Mesenchymal stem cell (in vitro differentiated cells and primary cell): Measurements from ENCODE around the gene ARG2.
A peak's percentile ranks its signal among the peaks of the same experiment; 100 is the strongest.
"Not testable (repeated sequence)": the region's sequence is repeated elsewhere in the genome, so short reads cannot be mapped to it uniquely, and the experiment has no call there.

Experiments used
- DNase-seq: peaks from one replicate; pipeline ENCODE4 v3.0.0-alpha.2; 2013
- H2AFZ ChIP-seq: one replicate; pipeline ENCODE4 v1.6.1; 2013; ENCODE audit warnings: low read depth, mild to moderate bottlenecking, control low read depth, inconsistent platforms, low read length, moderate library complexity
- H2AK5ac ChIP-seq: 2 replicates; pipeline ENCODE4 v1.6.1; 2013; ENCODE audit warnings: low read length, moderate library complexity, mild to moderate bottlenecking, inconsistent platforms; ENCODE audit not compliant: severe bottlenecking
- H2BK120ac ChIP-seq: one replicate; pipeline ENCODE4 v1.6.1; 2013; ENCODE audit warnings: low read depth, mild to moderate bottlenecking, inconsistent platforms, low read length, moderate library complexity
- H2BK12ac ChIP-seq, 2 experiments: one replicate each; pipeline ENCODE4 v1.6.1; 2013; ENCODE audit warnings: inconsistent platforms in 2 of 2, low read length in 2 of 2, mild to moderate bottlenecking in 2 of 2, moderate library complexity in 2 of 2, control low read depth in 1 of 2
- H2BK15ac ChIP-seq: one replicate; pipeline ENCODE4 v1.6.1; 2013; ENCODE audit warnings: mild to moderate bottlenecking, low read depth, inconsistent platforms; ENCODE audit not compliant: poor library complexity, severe bottlenecking
- H2BK5ac ChIP-seq: 2 replicates; pipeline ENCODE4 v1.6.1; 2013; ENCODE audit warnings: low read depth, mild to moderate bottlenecking, low read length, control low read depth, inconsistent platforms; ENCODE audit not compliant: poor library complexity, severe bottlenecking
- H3K14ac ChIP-seq, 2 experiments: one replicate each; pipeline ENCODE4 v1.6.1; 2013; ENCODE audit warnings: inconsistent platforms in 2 of 2, low read length in 2 of 2, control low read depth in 1 of 2, mild to moderate bottlenecking in 1 of 2, moderate library complexity in 1 of 2
- H3K18ac ChIP-seq, 2 experiments: one replicate each; pipeline ENCODE4 v1.6.1; 2013; ENCODE audit warnings: inconsistent platforms in 2 of 2, low read length in 2 of 2, control low read depth in 1 of 2, low read depth in 1 of 2, mild to moderate bottlenecking in 1 of 2
- H3K23ac ChIP-seq, 2 experiments: one replicate each; pipeline ENCODE4 v1.6.1; 2013; ENCODE audit warnings: inconsistent platforms in 2 of 2, low read length in 2 of 2, mild to moderate bottlenecking in 2 of 2, moderate library complexity in 2 of 2, control low read depth in 1 of 2
- H3K27ac ChIP-seq: 2 replicates; pipeline ENCODE4 v1.5.1; 2013; ENCODE audit warnings: mild to moderate bottlenecking, moderate library complexity, low read length, control low read depth, inconsistent platforms; ENCODE audit not compliant: poor library complexity, severe bottlenecking
- H3K27me3 ChIP-seq, 2 experiments: 2 replicates each; pipeline versions ENCODE4 v1.6.1 to v1.7.0; 2013; ENCODE audit warnings: low read length in 2 of 2, mild to moderate bottlenecking in 2 of 2, moderate library complexity in 2 of 2, control low read depth in 1 of 2, inconsistent platforms in 1 of 2; ENCODE audit not compliant: control insufficient read depth in 1 of 2, insufficient read depth in 1 of 2
- H3K36me3 ChIP-seq, 2 experiments: 2 replicates each; pipeline versions ENCODE4 v1.6.1 to v1.7.0; 2013; ENCODE audit warnings: low read length in 2 of 2, control low read depth in 1 of 2, inconsistent platforms in 1 of 2, low read depth in 1 of 2, mild to moderate bottlenecking in 1 of 2; ENCODE audit not compliant: insufficient read depth in 2 of 2, control insufficient read depth in 1 of 2
- H3K4ac ChIP-seq, 2 experiments: one replicate each; pipeline ENCODE4 v1.6.1; 2013; ENCODE audit warnings: inconsistent platforms in 2 of 2, low read length in 2 of 2, mild to moderate bottlenecking in 2 of 2, moderate library complexity in 2 of 2, control low read depth in 1 of 2, low read depth in 1 of 2
- H3K4me1 ChIP-seq: 2 replicates; pipeline ENCODE4 v1.6.1; 2013; ENCODE audit warnings: low read depth, low read length, control low read depth; ENCODE audit not compliant: control insufficient read depth, insufficient read depth
- H3K4me2 ChIP-seq: 2 replicates; pipeline ENCODE4 v1.6.1; 2013; ENCODE audit warnings: low read length, mild to moderate bottlenecking, inconsistent platforms; ENCODE audit not compliant: poor library complexity, severe bottlenecking
- H3K4me3 ChIP-seq, 2 experiments: 2 replicates each; pipeline versions ENCODE4 v1.5.1 to v1.7.0; 2013; ENCODE audit warnings: low read length in 2 of 2, mild to moderate bottlenecking in 2 of 2, control low read depth in 1 of 2, low read depth in 1 of 2; ENCODE audit not compliant: insufficient read depth in 1 of 2
- H3K79me1 ChIP-seq: replicated peaks from 2 replicates; pipeline ENCODE4 v1.6.1; 2013; ENCODE audit warnings: mild to moderate bottlenecking, control low read depth, low read length, inconsistent platforms; ENCODE audit not compliant: poor library complexity, severe bottlenecking
- H3K9ac ChIP-seq: 2 replicates; pipeline ENCODE4 v1.7.0; 2013; ENCODE audit warnings: mild to moderate bottlenecking, low read length, moderate library complexity
- H3K9me3 ChIP-seq: 2 replicates; pipeline ENCODE4 v1.7.0; 2013; ENCODE audit warnings: mild to moderate bottlenecking, low read length; ENCODE audit not compliant: control insufficient read depth
- H4K8ac ChIP-seq: one replicate; pipeline ENCODE4 v1.6.1; 2013; ENCODE audit warnings: inconsistent platforms, mild to moderate bottlenecking, low read length, moderate library complexity
- H4K91ac ChIP-seq: one replicate; pipeline ENCODE4 v1.6.1; 2013; ENCODE audit warnings: mild to moderate bottlenecking, low read length, inconsistent platforms
- WGBS: methylation state at CpG from one replicate; pipeline ENCODE4 v1.1.7; 2013; ENCODE audit warnings: mixed read lengths; 5-methylcytosine and 5-hydroxymethylcytosine counted together

ARG2 gene

GRCh38 chr14:67589204-67589770 is 30.4 kb upstream of the ARG2 start:
- H2BK120ac ChIP-seq, result no peak overlapping the region
- no peaks in the 10 kb centered on the region for H3K4me1 ChIP-seq
- no peak overlapping the region for H2BK5ac ChIP-seq
- H2BK15ac ChIP-seq, result no peak overlapping the region
- 88% methylated on average over 2 of the region's 2 CpGs for WGBS
- no peak overlapping the region for H3K9ac ChIP-seq
- H2AK5ac ChIP-seq, result no peak overlapping the region
- H3K23ac ChIP-seq, result no peak overlapping the region
- H3K27me3 ChIP-seq, result no peaks in the 10 kb centered on the region
- no peak overlapping the region for H3K14ac ChIP-seq
- H3K4me2 ChIP-seq, result no peak overlapping the region
- no peak overlapping the region for H3K27ac ChIP-seq
- no peaks in the 10 kb centered on the region for H3K9me3 ChIP-seq
- H4K91ac ChIP-seq, result no peak overlapping the region
- no peak overlapping the region for H3K4ac ChIP-seq
- no peak overlapping the region for H2BK12ac ChIP-seq
- peaks cover 31 to 32% of the 10 kb centered on the region in 2 experiments for H3K36me3 ChIP-seq
- no peak for DNase-seq
- H4K8ac ChIP-seq, result no peak overlapping the region
- H3K18ac ChIP-seq, result no peak overlapping the region
- H3K79me1 ChIP-seq, result no peaks in the 10 kb centered on the region
- no peak overlapping the region for H3K4me3 ChIP-seq
- H2AFZ ChIP-seq, result no peak overlapping the region

- H3K4ac ChIP-seq, H3K27ac ChIP-seq, DNase-seq, H2BK12ac ChIP-seq, H3K23ac ChIP-seq, H3K27me3 ChIP-seq, H3K9me3 ChIP-seq, H3K9ac ChIP-seq, H3K79me1 ChIP-seq, H2BK15ac ChIP-seq, H2BK120ac ChIP-seq, H2AFZ ChIP-seq, H3K14ac ChIP-seq, H2BK5ac ChIP-seq, H4K91ac ChIP-seq, H2AK5ac ChIP-seq, H3K4me2 ChIP-seq, H3K18ac ChIP-seq, H4K8ac ChIP-seq, H3K4me3 ChIP-seq, H3K4me1 ChIP-seq: not testable (repeated sequence)
- H3K36me3 ChIP-seq, result peaks cover 16 to 25% of the 10 kb centered on the region in 2 experiments
- 0% methylated on average over 1 of the region's 1 CpG for WGBS
Measured at GRCh38 chr14:67593650-67594049, 26.1 kb upstream of the ARG2 start.

GRCh38 chr14:67595392-67595791 is 24.3 kb upstream of the ARG2 start:
- Histone ChIP-seq H4K91ac (no peak overlapping the region), H2BK5ac (no peak overlapping the region), H3K27ac (no peak overlapping the region), H3K9me3 (no peaks in the 10 kb centered on the region), H2BK120ac (no peak overlapping the region), H3K18ac (no peak overlapping the region), H3K27me3 (no peaks in the 10 kb centered on the region), H3K4ac (no peak overlapping the region), H3K36me3 (peaks cover 9 to 18% of the 10 kb centered on the region in 2 experiments), H2AFZ (no peak overlapping the region), H3K4me3 (no peak overlapping the region), H3K4me2 (no peak overlapping the region), H2BK12ac (no peak overlapping the region), H3K4me1 (peaks cover 5% of the 10 kb centered on the region), H2AK5ac (no peak overlapping the region), H3K79me1 (peaks cover 12% of the 10 kb centered on the region), H3K14ac (no peak overlapping the region), H2BK15ac (no peak overlapping the region), H3K23ac (no peak overlapping the region), H4K8ac (no peak overlapping the region), H3K9ac (no peak overlapping the region)
- WGBS, result 91% methylated on average over 2 of the region's 2 CpGs
- DNase-seq, result no peak

- peaks cover 8% of the 10 kb centered on the region for H3K4me1 ChIP-seq
- H3K18ac ChIP-seq, result peak within 1 kb of the TSS; percentile 74 to 82
- no peaks in the 10 kb centered on the region for H3K27me3 ChIP-seq
- peak within 1 kb of the TSS; percentile 71 to 93 for H3K4ac ChIP-seq
- H3K27ac ChIP-seq, result peak within 1 kb of the TSS; percentile 59
- peak within 1 kb of the TSS in 1 of 2 experiments; percentile 81 for H3K14ac ChIP-seq
- peak within 1 kb of the TSS; percentile 90 for H3K4me2 ChIP-seq
- 8% methylated on average over 76 of the region's 77 CpGs for WGBS
- no peak within 1 kb of the TSS for H2BK120ac ChIP-seq
- peak within 1 kb of the TSS; percentile 6 for H2BK15ac ChIP-seq
- peaks cover 12% of the 10 kb centered on the region for H3K79me1 ChIP-seq
- no peak within 1 kb of the TSS for H2AK5ac ChIP-seq
- peak within 1 kb of the TSS; percentile 89 for H3K9ac ChIP-seq
- H4K91ac ChIP-seq, result peak within 1 kb of the TSS; percentile 14
- no peaks in the 10 kb centered on the region for H3K36me3 ChIP-seq
- H3K9me3 ChIP-seq, result no peaks in the 10 kb centered on the region
- peak; percentile 86 for DNase-seq
- no peak within 1 kb of the TSS for H2BK5ac ChIP-seq
- H3K23ac ChIP-seq, result no peak within 1 kb of the TSS
- H4K8ac ChIP-seq, result peak within 1 kb of the TSS; percentile 82
- H2AFZ ChIP-seq, result peak within 1 kb of the TSS; percentile 99
- peak within 1 kb of the TSS; percentile 94 for H3K4me3 ChIP-seq
- H2BK12ac ChIP-seq, result peak within 1 kb of the TSS in 1 of 2 experiments; percentile 76
Measured at GRCh38 chr14:67599698-67600561, 19.8 kb upstream of the ARG2 start, which contains the start of gene PIGH. PIGH (minus strand) TSS chr14:67600268; CDS start chr14:67600203, 65 bp downstream.
